MM.1S (cell line): ENCODE results near the gene NUDT2.

Experiments used
- CTCF ChIP-seq: fragments of 300-600 bp; sonication (generic); IDR thresholded peaks from 2 replicates; pipeline ENCODE4 v1.5.1; 2016; ENCODE audit warnings: antibody characterized with exemption, low read length, mixed read lengths
- EZH2 ChIP-seq: fragments of 300-600 bp; sonication (generic); optimal IDR thresholded peaks from 2 replicates; pipeline ENCODE3; 2017; ENCODE audit warnings: low read depth, mild to moderate bottlenecking, antibody characterized with exemption, low read length, mixed read lengths

- TF ChIP-seq CTCF: no peak
- TF ChIP-seq EZH2: no peak
Measured at GRCh38 chr9:34331196-34331595, 1.8 kb downstream of the NUDT2 start.
